Activated CD4-positive, alpha-beta T cell treated with anti-CD3 and anti-CD28 coated beads for 36 hours (primary cell): ENCODE data around the gene ARHGEF4. TPM values are rescaled to one million over a fixed set of nuclear protein-coding genes. Genes with fewer than 3 reads are reported as not detected.

Experiments
- ATAC-seq: fragments of 200-7000 bp; cut with Tn5 transposase; one replicate; pipeline ENCODE4 v1.10.0; 2021; ENCODE audit warnings: mild to moderate bottlenecking, moderate library complexity
- CTCF ChIA-PET: fragments of 350-600 bp; sonication (Branson Sonifier 250); formaldehyde crosslinking; loops from one replicate; lab custom pipeline; 2021; ENCODE audit warnings: antibody characterized with exemption; lab: Charles Lee
- POLR2A ChIA-PET: fragments of 350-600 bp; sonication (Branson Sonifier 250); formaldehyde crosslinking; loops from one replicate; lab custom pipeline; 2021; ENCODE audit warnings: antibody characterized with exemption, inconsistent platforms; lab: Charles Lee
- DNase-seq: peaks from one replicate; pipeline ENCODE4 v3.0.0-alpha.2; 2020
- H3K27ac Mint-ChIP-seq: one replicate; pipeline ENCODE4 v1.8.0; 2021; ENCODE audit warnings: mixed read lengths
- H3K27me3 Mint-ChIP-seq: one replicate; pipeline ENCODE4 v1.8.0; 2021; ENCODE audit warnings: mixed read lengths
- H3K36me3 Mint-ChIP-seq: one replicate; pipeline ENCODE4 v1.8.0; 2021; ENCODE audit warnings: low read depth, mixed read lengths
- H3K4me1 Mint-ChIP-seq: one replicate; pipeline ENCODE4 v1.8.0; 2021; ENCODE audit warnings: mixed read lengths
- H3K4me3 Mint-ChIP-seq: one replicate; pipeline ENCODE4 v1.8.0; 2021; ENCODE audit warnings: mild to moderate bottlenecking, moderate library complexity, mixed read lengths
- H3K9me3 Mint-ChIP-seq: one replicate; pipeline ENCODE4 v1.8.0; 2021; ENCODE audit warnings: low read depth, mixed read lengths
- intact Hi-C, 2 experiments: fragments of 100-400 bp; cut with DNase I in 1 of 2; cut with micrococcal nuclease in 1 of 2; formaldehyde crosslinking; loops; one replicate each; pipeline versions ENCODE4 v1.14.2 to v1.15.1; 2022 to 2024; cut with DNase I, micrococcal nuclease
- total RNA-seq, 2 experiments: library from RNA; stranded (reverse); gene quantifications; one replicate each; pipeline ENCODE4 v1.2.3, GENCODE V29; 2021

The ARHGEF4 gene
- total RNA-seq, 2 experiments from 2014 or later: 1.2 to 1.9 TPM

- Mint-ChIP-seq H3K4me3 (no peak overlapping the region), H3K27ac (no peak overlapping the region), H3K27me3 (peaks cover 41% of the 10 kb centered on the region), H3K4me1 (no peaks in the 10 kb centered on the region), H3K9me3 (no peaks in the 10 kb centered on the region), H3K36me3 (no peaks in the 10 kb centered on the region)
- ChIA-PET POLR2A (no interaction called here), CTCF (interaction anchor here (0.6 to 1.1 kb wide), 3 partner anchors 10 to 115 kb away, joined by 3 to 4 read pairs (median 4); no protein-coding TSS in a partner anchor)
- ATAC-seq (no peak), DNase-seq (no peak)
- intact Hi-C loops: loop anchor here (5.0 kb wide), 1 partner anchor 38 kb away; no protein-coding TSS in a partner anchor
These were observed 1.6 kb upstream of the ARHGEF4 start for GRCh38 chr2:130834931-130835765.

GRCh38 chr2:130835766-130836015 lies 1.0 kb upstream of the ARHGEF4 start:
- no peak overlapping the region for H3K27ac Mint-ChIP-seq
- H3K4me1 Mint-ChIP-seq: no peaks in the 10 kb centered on the region
- no peak overlapping the region for H3K4me3 Mint-ChIP-seq
- ATAC-seq (no peak), DNase-seq (no peak)
- peaks cover 40% of the 10 kb centered on the region for H3K27me3 Mint-ChIP-seq
- H3K36me3 Mint-ChIP-seq: no peaks in the 10 kb centered on the region
- ChIA-PET POLR2A (no interaction called here), CTCF (interaction anchor here (0.6 to 0.9 kb wide), 2 partner anchors 11 to 114 kb away, joined by 4 read pairs; no protein-coding TSS in a partner anchor)
- no peaks in the 10 kb centered on the region for H3K9me3 Mint-ChIP-seq
- intact Hi-C loops: loop anchor here (5.0 kb wide), 1 partner anchor 38 kb away; no protein-coding TSS in a partner anchor

GRCh38 chr2:130837175-130837810 lies 579 bp downstream of the ARHGEF4 start:
- peaks cover 45% of the 10 kb centered on the region for H3K27me3 Mint-ChIP-seq
- H3K4me3 Mint-ChIP-seq: no peak overlapping the region
- H3K27ac Mint-ChIP-seq: no peak overlapping the region
- H3K9me3 Mint-ChIP-seq: no peaks in the 10 kb centered on the region
- intact Hi-C loops: loop anchor here (5.0 kb wide), 1 partner anchor 40 kb away; no protein-coding TSS in a partner anchor
- ATAC-seq (peak; percentile 20), DNase-seq (no peak)
- ChIA-PET CTCF (interaction anchor here (0.9 kb wide), 1 partner anchor 37 kb away, joined by 4 read pairs; no protein-coding TSS in a partner anchor), POLR2A (no interaction called here)
- no peaks in the 10 kb centered on the region for H3K36me3 Mint-ChIP-seq
- no peaks in the 10 kb centered on the region for H3K4me1 Mint-ChIP-seq

DNA sequence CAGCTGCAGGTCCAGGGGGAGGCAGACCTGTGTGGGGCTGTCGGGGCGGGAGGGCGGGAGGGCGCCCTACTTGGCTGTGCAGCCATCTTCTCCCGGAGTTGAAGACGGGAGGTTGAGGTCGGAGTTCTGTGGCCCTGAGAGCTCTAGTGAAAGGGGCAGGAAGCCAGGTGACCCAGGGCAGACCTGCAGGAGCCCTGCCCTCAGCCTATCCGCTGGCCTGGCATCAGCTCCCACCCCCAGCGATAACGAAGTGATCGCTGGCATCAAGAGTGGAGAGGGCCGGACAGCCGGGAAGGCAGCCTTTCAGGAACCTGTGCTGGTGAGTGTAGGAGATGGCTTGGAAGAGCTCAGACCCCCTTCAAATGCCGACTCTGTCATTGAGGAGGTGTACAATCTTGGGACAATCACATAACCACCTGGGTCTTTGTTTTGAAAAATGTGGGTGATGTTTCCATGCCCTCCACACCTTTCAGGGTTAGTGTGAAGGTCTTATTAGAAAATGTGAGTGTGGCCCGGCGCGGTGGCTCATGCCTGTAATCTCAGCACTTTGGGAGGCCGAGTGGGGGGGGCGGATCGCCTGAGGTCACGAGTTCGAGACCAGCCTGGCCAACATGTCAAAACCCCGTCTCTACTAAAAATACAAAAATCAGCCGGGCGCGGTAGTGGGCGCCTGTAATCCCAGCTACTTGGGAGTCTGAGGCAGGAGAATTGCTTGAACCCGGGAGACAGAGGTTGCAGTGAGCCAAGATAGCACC lies 1.3 kb downstream of the ARHGEF4 start:
- no peak for DNase-seq
- Mint-ChIP-seq H3K27ac (no peak overlapping the region), H3K4me1 (no peaks in the 10 kb centered on the region), H3K4me3 (no peak overlapping the region), H3K27me3 (peaks cover 42% of the 10 kb centered on the region), H3K9me3 (no peaks in the 10 kb centered on the region), H3K36me3 (no peaks in the 10 kb centered on the region)
- ATAC-seq: no peak
- ChIA-PET POLR2A (no interaction called here), CTCF (interaction anchor here (0.9 kb wide), 1 partner anchor 36 kb away, joined by 4 read pairs; no protein-coding TSS in a partner anchor)
- intact Hi-C loops: loop anchor here (5.0 kb wide), 1 partner anchor 41 kb away; no protein-coding TSS in a partner anchor

DNA sequence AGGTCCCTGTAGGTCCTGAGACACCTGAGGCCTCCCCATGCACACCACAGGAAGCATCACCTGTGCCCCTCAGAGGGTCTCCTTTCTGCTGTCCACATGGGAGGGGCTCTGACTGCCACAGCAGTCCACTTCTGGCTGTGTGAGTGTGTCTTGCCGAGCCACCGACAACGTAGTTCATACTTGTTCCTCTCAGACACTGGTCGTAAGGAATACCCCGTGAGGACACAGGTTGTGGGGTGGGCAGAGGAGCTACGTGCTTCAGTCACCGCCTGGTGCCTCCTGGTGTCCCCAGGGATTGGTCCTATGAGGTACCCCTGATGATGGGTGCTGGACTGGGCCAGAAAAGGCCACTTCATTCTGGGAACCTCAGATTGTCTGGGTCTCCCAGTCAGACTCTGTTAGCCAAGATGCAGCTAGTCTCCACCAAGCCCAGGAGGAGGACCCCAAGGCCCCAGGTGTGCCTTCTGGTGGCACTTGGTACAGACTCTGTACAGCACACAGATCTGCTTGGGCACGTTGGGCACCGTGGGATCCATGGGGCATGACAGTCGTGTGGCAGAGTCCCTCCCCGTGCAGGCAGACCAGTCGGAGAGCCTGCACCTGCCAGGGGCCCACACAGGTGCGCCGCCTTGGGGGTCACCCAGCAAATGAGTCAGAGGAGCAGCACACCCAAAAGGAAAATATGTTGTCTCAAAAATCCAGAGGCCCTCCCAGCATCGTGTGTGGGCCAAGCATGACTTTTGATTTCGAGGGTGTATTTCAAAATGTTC lies 2.5 kb downstream of the ARHGEF4 start:
- no peak overlapping the region for H3K4me3 Mint-ChIP-seq
- ATAC-seq (no peak), DNase-seq (no peak)
- no peaks in the 10 kb centered on the region for H3K36me3 Mint-ChIP-seq
- no peak overlapping the region for H3K27ac Mint-ChIP-seq
- no peaks in the 10 kb centered on the region for H3K9me3 Mint-ChIP-seq
- POLR2A ChIA-PET: no interaction called here
- H3K4me1 Mint-ChIP-seq: no peaks in the 10 kb centered on the region
- intact Hi-C loops: loop anchor here (5.0 kb wide), 1 partner anchor 42 kb away; no protein-coding TSS in a partner anchor
- CTCF ChIA-PET: no interaction called here
- H3K27me3 Mint-ChIP-seq: peaks cover 40% of the 10 kb centered on the region

GRCh38 chr2:130840506-130840905 lies 3.8 kb downstream of the ARHGEF4 start:
- no peaks in the 10 kb centered on the region for H3K4me1 Mint-ChIP-seq

GRCh38 chr2:130841741-130842365 lies 5.1 kb downstream of the ARHGEF4 start:
- intact Hi-C loops: no loop called here
- CTCF ChIA-PET: interaction anchor here (1.2 kb wide), 1 partner anchor 32 kb away, joined by 3 read pairs; no protein-coding TSS in a partner anchor

More at GRCh38 chr2:130840506-130840905, 3.8 kb downstream of the ARHGEF4 start:
- intact Hi-C loops: no loop called here
- Mint-ChIP-seq H3K9me3 (no peaks in the 10 kb centered on the region), H3K27me3 (peaks cover 32% of the 10 kb centered on the region), H3K27ac (no peak overlapping the region), H3K36me3 (no peaks in the 10 kb centered on the region), H3K4me3 (no peak overlapping the region)
- ATAC-seq: no peak
- POLR2A ChIA-PET: no interaction called here
- DNase-seq: no peak
- CTCF ChIA-PET: no interaction called here

DNA sequence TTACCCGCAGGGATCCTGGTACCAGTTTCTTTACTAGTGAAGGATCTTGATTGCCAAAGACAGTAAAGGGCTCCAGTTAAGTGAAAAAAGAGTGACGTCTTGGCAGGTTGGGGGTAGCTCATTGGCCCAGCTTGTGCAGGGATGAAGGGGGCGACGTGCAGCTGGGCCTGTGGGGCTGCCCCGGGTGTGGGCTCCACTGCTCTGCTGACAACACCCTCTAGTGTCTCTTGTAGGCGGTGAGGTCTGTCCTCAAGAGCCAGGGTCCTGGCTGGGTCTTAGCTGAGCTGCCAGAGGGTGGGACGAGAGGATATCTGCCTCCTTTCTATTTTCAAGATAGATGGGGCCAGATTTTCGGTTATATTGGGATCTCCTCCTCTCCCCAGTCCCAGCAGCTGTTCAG lies 6.1 kb downstream of the ARHGEF4 start:
- intact Hi-C loops: no loop called here
- CTCF ChIA-PET: interaction anchor here (1.0 to 1.2 kb wide), 2 partner anchors 19 to 31 kb away, joined by 3 read pairs; no protein-coding TSS in a partner anchor
- Mint-ChIP-seq H3K36me3 (no peaks in the 10 kb centered on the region), H3K27ac (no peak overlapping the region), H3K27me3 (peaks cover 26% of the 10 kb centered on the region), H3K4me1 (no peaks in the 10 kb centered on the region), H3K9me3 (no peaks in the 10 kb centered on the region), H3K4me3 (no peak overlapping the region)
- DNase-seq (no peak), ATAC-seq (no peak)
- POLR2A ChIA-PET: no interaction called here

More at GRCh38 chr2:130841741-130842365, 5.1 kb downstream of the ARHGEF4 start:
- H3K4me1 Mint-ChIP-seq: no peaks in the 10 kb centered on the region
- H3K27ac Mint-ChIP-seq: no peak overlapping the region
- no peak overlapping the region for H3K4me3 Mint-ChIP-seq
- ATAC-seq: no peak
- no peaks in the 10 kb centered on the region for H3K36me3 Mint-ChIP-seq
- H3K9me3 Mint-ChIP-seq: no peaks in the 10 kb centered on the region
- POLR2A ChIA-PET: no interaction called here
- peaks cover 26% of the 10 kb centered on the region for H3K27me3 Mint-ChIP-seq
- no peak for DNase-seq

- intact Hi-C loops: no loop called here
- peaks cover 20% of the 10 kb centered on the region for H3K27me3 Mint-ChIP-seq
- ATAC-seq (no peak), DNase-seq (no peak)
- H3K36me3 Mint-ChIP-seq: no peaks in the 10 kb centered on the region
- no peaks in the 10 kb centered on the region for H3K4me1 Mint-ChIP-seq
- POLR2A ChIA-PET: no interaction called here
- H3K9me3 Mint-ChIP-seq: no peaks in the 10 kb centered on the region
- no peak overlapping the region for H3K27ac Mint-ChIP-seq
- CTCF ChIA-PET: interaction anchor here (1.0 to 1.4 kb wide), 3 partner anchors 20 to 77 kb away, joined by 3 to 5 read pairs (median 3); no protein-coding TSS in a partner anchor
- no peak overlapping the region for H3K4me3 Mint-ChIP-seq
These were observed 6.7 kb downstream of the ARHGEF4 start for GRCh38 chr2:130843321-130843985.

GRCh38 chr2:130844161-130844560 lies 7.4 kb downstream of the ARHGEF4 start:
- H3K27me3 Mint-ChIP-seq: peaks cover 14% of the 10 kb centered on the region
- no peak overlapping the region for H3K4me3 Mint-ChIP-seq
- no peak for DNase-seq
- no peaks in the 10 kb centered on the region for H3K36me3 Mint-ChIP-seq
- H3K9me3 Mint-ChIP-seq: no peaks in the 10 kb centered on the region
- intact Hi-C loops: no loop called here
- H3K27ac Mint-ChIP-seq: no peak overlapping the region
- CTCF ChIA-PET: interaction anchor here (0.7 to 1.4 kb wide), 2 partner anchors 47 to 77 kb away, joined by 3 to 5 read pairs; no protein-coding TSS in a partner anchor
- H3K4me1 Mint-ChIP-seq: no peaks in the 10 kb centered on the region
- no peak for ATAC-seq
- POLR2A ChIA-PET: no interaction called here
